LNCaP clone FGC (cell line): ENCODE results near the gene FLNB.

Experiments
- DNase-seq: peaks from one replicate; pipeline ENCODE4 v3.0.0-alpha.2; 2011; ENCODE audit warnings: low read depth
- H3K4me3 ChIP-seq: 2 replicates; pipeline ENCODE4 v1.5.1; 2011; ENCODE audit warnings: mild to moderate bottlenecking, low read depth, low read length, control low read depth
- CTCF ChIP-seq: IDR thresholded peaks from 2 replicates; pipeline ENCODE4 v1.5.1; 2012; ENCODE audit warnings: mild to moderate bottlenecking; ENCODE audit not compliant: control insufficient read depth, insufficient read depth; ENCODE audit errors: extremely low read depth

FLNB gene

GRCh38 chr3:58018892-58019742 is 10.9 kb downstream of the FLNB start:
- H3K4me3 ChIP-seq = no peak overlapping the region
- no peak for TF ChIP-seq CTCF
- DNase-seq = no peak

- DNase-seq = no peak
- no peak for TF ChIP-seq CTCF
- H3K4me3 ChIP-seq = no peak overlapping the region
Measured at GRCh38 chr3:58020783-58021071, 12.5 kb downstream of the FLNB start.

- peak; percentile 94 for DNase-seq
- no peak for TF ChIP-seq CTCF
- no peak overlapping the region for H3K4me3 ChIP-seq
Measured at GRCh38 chr3:58021072-58021959, 13.1 kb downstream of the FLNB start.

- no peak for TF ChIP-seq CTCF
- H3K4me3 ChIP-seq = no peak overlapping the region
- DNase-seq = no peak
Measured at GRCh38 chr3:58021962-58022361, 13.7 kb downstream of the FLNB start.

GRCh38 chr3:58022490-58022889 is 14.3 kb downstream of the FLNB start:
- DNase-seq = no peak

GRCh38 chr3:58023531-58023930 is 15.3 kb downstream of the FLNB start:
- TF ChIP-seq CTCF = no peak
- DNase-seq = no peak
- no peak overlapping the region for H3K4me3 ChIP-seq

More at GRCh38 chr3:58022490-58022889, 14.3 kb downstream of the FLNB start:
- TF ChIP-seq CTCF = no peak
- no peak overlapping the region for H3K4me3 ChIP-seq
